Measurements from ENCODE around the gene CBX1. TPM values are rescaled to one million over a fixed set of nuclear protein-coding genes. Genes with fewer than 3 reads are reported as not detected.
A peak's percentile ranks its signal among the peaks of the same experiment; 100 is the strongest.
"Not testable (repeated sequence)": the region's sequence is repeated elsewhere in the genome, so short reads cannot be mapped to it uniquely, and the experiment has no call there.

CBX1 gene
- total RNA-seq, 1 experiment from 2014 or later = 77.3 TPM

DNA sequence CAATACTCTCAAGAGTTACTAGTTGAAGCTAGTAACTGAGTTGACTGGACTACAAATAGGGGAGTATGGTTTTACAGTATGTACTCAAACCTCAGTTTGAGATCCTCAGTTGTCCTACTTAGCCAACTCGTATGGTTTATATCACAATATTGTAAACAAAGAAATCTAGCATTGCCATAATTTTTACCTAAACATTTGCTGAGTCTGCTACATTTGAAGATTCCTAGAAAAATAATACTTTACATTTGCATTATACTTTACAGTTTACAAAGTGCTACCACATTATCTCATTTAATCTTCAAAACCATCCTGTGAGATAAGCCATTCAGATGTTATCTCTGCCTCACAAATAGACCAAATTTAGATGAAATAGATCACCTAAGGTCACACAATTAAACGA, 16.3 kb downstream of the CBX1 start:
- Mint-ChIP-seq H3K4me3 (ENCODE audit: unreplicated experiment) (no peak overlapping the region), H3K27ac (ENCODE audit: low read depth, unreplicated experiment) (no peak overlapping the region), H3K9me3 (ENCODE audit: unreplicated experiment) (no peaks in the 10 kb centered on the region), H3K27me3 (ENCODE audit: insufficient read depth, unreplicated experiment) (no peaks in the 10 kb centered on the region), H3K4me1 (ENCODE audit: insufficient read depth, unreplicated experiment) (no peaks in the 10 kb centered on the region), H3K36me3 (ENCODE audit: insufficient read depth, unreplicated experiment) (peaks cover 28% of the 10 kb centered on the region)
- ChIA-PET CTCF (interaction anchor here (0.6 to 16.0 kb wide), 9 partner anchors 10 to 145 kb away, joined by 3 to 202 read pairs (median 3); no protein-coding TSS in a partner anchor), POLR2A (interaction anchor here (0.7 to 1.4 kb wide), 3 partner anchors 13 to 60 kb away, joined by 3 read pairs; no protein-coding TSS in a partner anchor)
- intact Hi-C loops (cut with micrococcal nuclease) = no loop called here
- TF ChIP-seq, protein P1, sequence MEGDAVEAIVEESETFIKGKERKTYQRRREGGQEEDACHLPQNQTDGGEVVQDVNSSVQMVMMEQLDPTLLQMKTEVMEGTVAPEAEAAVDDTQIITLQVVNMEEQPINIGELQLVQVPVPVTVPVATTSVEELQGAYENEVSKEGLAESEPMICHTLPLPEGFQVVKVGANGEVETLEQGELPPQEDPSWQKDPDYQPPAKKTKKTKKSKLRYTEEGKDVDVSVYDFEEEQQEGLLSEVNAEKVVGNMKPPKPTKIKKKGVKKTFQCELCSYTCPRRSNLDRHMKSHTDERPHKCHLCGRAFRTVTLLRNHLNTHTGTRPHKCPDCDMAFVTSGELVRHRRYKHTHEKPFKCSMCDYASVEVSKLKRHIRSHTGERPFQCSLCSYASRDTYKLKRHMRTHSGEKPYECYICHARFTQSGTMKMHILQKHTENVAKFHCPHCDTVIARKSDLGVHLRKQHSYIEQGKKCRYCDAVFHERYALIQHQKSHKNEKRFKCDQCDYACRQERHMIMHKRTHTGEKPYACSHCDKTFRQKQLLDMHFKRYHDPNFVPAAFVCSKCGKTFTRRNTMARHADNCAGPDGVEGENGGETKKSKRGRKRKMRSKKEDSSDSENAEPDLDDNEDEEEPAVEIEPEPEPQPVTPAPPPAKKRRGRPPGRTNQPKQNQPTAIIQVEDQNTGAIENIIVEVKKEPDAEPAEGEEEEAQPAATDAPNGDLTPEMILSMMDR (IDR thresholded peaks at IDR 0.05; ENCODE audit: unreplicated experiment) = no peak
- no peak for DNase-seq (ENCODE audit: unreplicated experiment)
- BruUV-seq (replicated peaks) = no TSS peak

DNA sequence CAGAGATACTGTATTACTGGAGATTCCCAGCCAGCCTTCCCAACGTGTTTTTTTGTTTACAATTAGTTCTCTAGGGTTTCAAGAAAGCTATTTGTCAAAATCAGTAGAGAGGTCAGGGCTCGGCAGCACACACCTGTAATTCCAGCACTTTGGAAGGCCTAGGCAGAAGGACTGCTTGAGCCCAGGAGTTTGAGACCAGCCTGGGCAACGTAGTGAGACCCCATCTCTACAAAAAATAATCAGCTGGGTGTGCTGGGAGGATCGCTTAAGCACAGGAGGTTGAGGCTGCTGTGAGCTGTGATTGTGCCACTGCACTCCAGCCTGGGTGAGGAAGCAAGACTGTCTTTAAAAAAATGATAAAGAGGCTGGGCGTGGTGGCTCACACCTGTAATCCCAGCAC, 19.4 kb downstream of the CBX1 start:
- Mint-ChIP-seq H3K27me3 (ENCODE audit: insufficient read depth, unreplicated experiment) (no peaks in the 10 kb centered on the region), H3K4me3 (ENCODE audit: unreplicated experiment) (no peak overlapping the region), H3K4me1 (ENCODE audit: insufficient read depth, unreplicated experiment) (no peaks in the 10 kb centered on the region), H3K36me3 (ENCODE audit: insufficient read depth, unreplicated experiment) (peaks cover 45% of the 10 kb centered on the region), H3K9me3 (ENCODE audit: unreplicated experiment) (no peaks in the 10 kb centered on the region), H3K27ac (ENCODE audit: low read depth, unreplicated experiment) (no peak overlapping the region)
- CTCF ChIA-PET = interaction anchor here (0.6 to 16.0 kb wide), 10 partner anchors 8 to 1003 kb away, joined by 3 to 202 read pairs (median 8); partner anchors contain the start of gene SNX11
- intact Hi-C loops (cut with micrococcal nuclease) = no loop called here
- no peak for DNase-seq (ENCODE audit: unreplicated experiment)
- POLR2A ChIA-PET = interaction anchor here (0.8 to 2.4 kb wide), 7 partner anchors 15 to 56 kb away, joined by 3 to 7 read pairs (median 5); partner anchors contain the start of genes NFE2L1 and SNX11
- TF ChIP-seq, protein P1 (IDR thresholded peaks at IDR 0.05; ENCODE audit: unreplicated experiment) = no peak
- BruUV-seq (replicated peaks) = no TSS peak

DNA sequence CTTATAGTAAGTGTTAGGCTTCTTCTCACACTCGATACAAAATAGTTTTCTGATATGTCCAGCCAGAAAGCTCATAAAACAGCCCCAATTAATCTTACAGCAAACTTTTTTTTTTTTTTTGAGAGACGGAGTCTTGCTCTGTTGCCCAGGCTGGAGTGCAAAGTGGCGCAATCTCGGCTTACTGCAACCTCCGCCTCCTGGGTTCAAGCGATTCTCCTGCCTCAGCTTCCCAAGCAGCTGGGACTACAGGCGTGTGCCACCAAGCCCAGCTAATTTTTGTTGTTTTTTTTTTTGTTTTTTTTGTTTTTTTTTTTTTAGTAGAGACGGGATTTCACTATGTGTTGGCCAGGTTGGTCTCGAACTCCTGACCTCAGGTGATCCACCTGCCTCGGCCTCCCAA, 24.1 kb downstream of the CBX1 start:
- H3K9me3 Mint-ChIP-seq (ENCODE audit: unreplicated experiment); intact Hi-C loops (cut with micrococcal nuclease); DNase-seq (ENCODE audit: unreplicated experiment); BruUV-seq (replicated peaks); H3K4me1 Mint-ChIP-seq (ENCODE audit: insufficient read depth, unreplicated experiment); H3K27ac Mint-ChIP-seq (ENCODE audit: low read depth, unreplicated experiment); H3K4me3 Mint-ChIP-seq (ENCODE audit: unreplicated experiment); H3K27me3 Mint-ChIP-seq (ENCODE audit: insufficient read depth, unreplicated experiment): not testable (repeated sequence)
- H3K36me3 Mint-ChIP-seq (ENCODE audit: insufficient read depth, unreplicated experiment) = peaks cover 69% of the 10 kb centered on the region
- ChIA-PET CTCF (interaction anchor here (0.6 to 16.0 kb wide), 8 partner anchors 12 to 478 kb away, joined by 3 to 202 read pairs (median 4); no protein-coding TSS in a partner anchor), POLR2A (interaction anchor here (1.1 to 6.8 kb wide), 3 partner anchors 9 to 52 kb away, joined by 4 to 83 read pairs (median 8); partner anchors contain the start of gene NFE2L1)

DNA sequence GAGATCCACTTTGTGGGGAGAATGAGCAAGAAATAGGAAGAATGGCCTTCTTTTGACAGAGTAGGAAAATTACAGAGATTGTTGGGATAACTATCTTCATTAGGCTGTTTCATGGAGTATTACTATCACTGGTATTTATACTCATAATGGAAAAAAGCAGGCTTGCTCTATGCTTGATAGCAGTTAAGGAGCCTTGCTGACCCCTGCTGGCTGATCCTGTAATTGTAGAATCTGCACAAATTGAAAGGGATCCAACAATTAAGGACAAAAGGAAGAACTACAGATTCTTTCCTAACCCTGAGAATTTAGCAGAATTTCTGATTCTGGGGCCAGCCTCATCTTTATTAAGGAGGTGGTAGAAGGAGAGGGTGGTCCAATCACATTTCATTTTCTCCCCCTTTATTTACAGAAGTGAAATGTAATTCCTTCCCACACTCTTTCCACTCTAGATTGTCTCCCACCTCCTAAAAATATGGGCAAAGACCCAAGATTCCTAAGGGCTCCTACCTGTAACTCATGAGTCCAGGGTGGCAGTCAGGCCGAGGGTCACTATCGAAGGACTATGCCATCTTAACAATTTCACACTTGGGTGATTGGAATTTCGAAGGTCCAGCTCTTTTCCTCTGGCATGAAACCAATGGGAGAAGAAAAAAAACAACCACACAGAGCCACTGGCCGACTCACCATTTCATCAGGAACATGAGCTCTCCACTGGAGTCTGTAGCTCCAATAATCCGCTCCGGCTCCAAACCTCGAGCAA, 26.8 kb downstream of the CBX1 start:
- intact Hi-C loops (cut with micrococcal nuclease) = loop anchor here (1.0 kb wide), 2 partner anchors 26 to 48 kb away; partner anchors contain the start of gene NFE2L1
- peak overlapping the region; percentile 42 for H3K27ac Mint-ChIP-seq (ENCODE audit: low read depth, unreplicated experiment)
- ChIA-PET POLR2A (interaction anchor here (0.6 to 6.8 kb wide), 11 partner anchors 9 to 551 kb away, joined by 3 to 83 read pairs (median 6); partner anchors contain the start of gene NFE2L1), CTCF (interaction anchor here (0.6 to 16.0 kb wide), 18 partner anchors 8 to 959 kb away, joined by 3 to 202 read pairs (median 5); partner anchors contain the start of gene NFE2L1)
- DNase-seq (ENCODE audit: unreplicated experiment) = peak; percentile 83
- peaks cover 76% of the 10 kb centered on the region for H3K36me3 Mint-ChIP-seq (ENCODE audit: insufficient read depth, unreplicated experiment)
- no peaks in the 10 kb centered on the region for H3K9me3 Mint-ChIP-seq (ENCODE audit: unreplicated experiment)
- H3K27me3 Mint-ChIP-seq (ENCODE audit: insufficient read depth, unreplicated experiment) = no peaks in the 10 kb centered on the region
- peaks cover 9% of the 10 kb centered on the region for H3K4me1 Mint-ChIP-seq (ENCODE audit: insufficient read depth, unreplicated experiment)
- no TSS peak for BruUV-seq (replicated peaks)
- H3K4me3 Mint-ChIP-seq (ENCODE audit: unreplicated experiment) = no peak overlapping the region
- TF ChIP-seq, protein P1 (IDR thresholded peaks at IDR 0.05; ENCODE audit: unreplicated experiment) = peak; percentile 54

DNA sequence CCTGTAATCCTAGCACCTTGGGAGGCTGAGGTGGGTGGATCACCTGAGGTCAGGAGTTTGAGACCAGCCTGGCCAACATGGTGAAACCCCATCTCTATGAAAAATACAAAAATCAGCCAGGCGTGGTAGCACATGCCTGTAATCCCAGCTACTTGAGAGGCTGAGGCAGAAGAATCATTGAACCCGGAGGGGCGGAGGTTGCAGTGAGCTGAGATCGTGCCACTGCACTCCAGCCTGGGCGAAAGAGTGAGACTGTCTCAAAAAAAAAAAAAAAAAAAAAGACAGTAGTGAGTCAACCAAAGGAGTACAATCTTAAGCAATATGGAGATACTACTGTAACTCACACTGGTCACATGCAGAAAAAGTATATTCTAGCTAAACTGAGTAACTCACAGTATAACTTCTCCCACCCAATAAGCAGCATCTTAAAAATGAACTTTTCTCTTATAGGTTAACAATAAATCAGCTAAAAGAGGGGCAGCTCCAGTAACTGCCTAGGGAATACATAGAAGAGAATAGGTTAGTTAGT, 27.6 kb downstream of the CBX1 start:
- not testable (repeated sequence) for DNase-seq (ENCODE audit: unreplicated experiment); BruUV-seq (replicated peaks); H3K9me3 Mint-ChIP-seq (ENCODE audit: unreplicated experiment); H3K27me3 Mint-ChIP-seq (ENCODE audit: insufficient read depth, unreplicated experiment); H3K4me3 Mint-ChIP-seq (ENCODE audit: unreplicated experiment)
- peaks cover 12% of the 10 kb centered on the region for H3K4me1 Mint-ChIP-seq (ENCODE audit: insufficient read depth, unreplicated experiment)
- H3K36me3 Mint-ChIP-seq (ENCODE audit: insufficient read depth, unreplicated experiment) = peaks cover 82% of the 10 kb centered on the region
- peak overlapping the region; percentile 41 for H3K27ac Mint-ChIP-seq (ENCODE audit: low read depth, unreplicated experiment)
- CTCF ChIA-PET = interaction anchor here (0.6 to 16.0 kb wide), 12 partner anchors 8 to 960 kb away, joined by 3 to 202 read pairs (median 5); partner anchors contain the start of gene NFE2L1
- intact Hi-C loops (cut with micrococcal nuclease) = loop anchor here (1.0 kb wide), 2 partner anchors 25 to 47 kb away; partner anchors contain the start of gene NFE2L1
- POLR2A ChIA-PET = interaction anchor here (0.7 to 6.8 kb wide), 13 partner anchors 8 to 125 kb away, joined by 3 to 83 read pairs (median 4); partner anchors contain the start of gene NFE2L1

DNA sequence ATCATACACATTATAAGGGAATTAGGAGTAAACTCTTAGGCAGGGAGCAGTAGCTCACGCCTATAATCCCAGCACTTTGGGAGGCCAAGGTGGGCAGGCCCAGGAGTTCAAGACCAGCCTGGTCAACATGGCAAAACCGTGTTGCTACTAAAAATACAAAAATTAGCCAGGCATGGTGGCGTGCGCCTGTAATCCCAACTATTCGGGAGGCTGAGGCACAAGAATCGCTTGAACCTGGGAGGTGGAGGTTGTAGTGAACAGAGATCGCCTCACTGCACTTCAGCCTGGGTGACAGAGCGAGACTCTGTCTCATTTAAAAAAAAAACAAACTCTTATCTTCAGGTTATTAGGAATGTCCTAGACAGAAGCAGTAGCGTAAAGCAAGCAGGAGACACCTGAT, 28.5 kb downstream of the CBX1 start:
- BruUV-seq (replicated peaks); DNase-seq (ENCODE audit: unreplicated experiment); H3K27me3 Mint-ChIP-seq (ENCODE audit: insufficient read depth, unreplicated experiment); H3K9me3 Mint-ChIP-seq (ENCODE audit: unreplicated experiment); intact Hi-C loops (cut with micrococcal nuclease); H3K27ac Mint-ChIP-seq (ENCODE audit: low read depth, unreplicated experiment); H3K4me3 Mint-ChIP-seq (ENCODE audit: unreplicated experiment): not testable (repeated sequence)
- Mint-ChIP-seq H3K4me1 (ENCODE audit: insufficient read depth, unreplicated experiment) (peaks cover 16% of the 10 kb centered on the region), H3K36me3 (ENCODE audit: insufficient read depth, unreplicated experiment) (peaks cover 86% of the 10 kb centered on the region)
- CTCF ChIA-PET = interaction anchor here (1.2 to 16.0 kb wide), 5 partner anchors 8 to 62 kb away, joined by 3 to 202 read pairs (median 10); no protein-coding TSS in a partner anchor
- POLR2A ChIA-PET = interaction anchor here (0.6 to 6.8 kb wide), 7 partner anchors 8 to 55 kb away, joined by 3 to 83 read pairs (median 8); partner anchors contain the start of gene NFE2L1
